ENCODE results near the gene AVP.

Gene AVP

GRCh38 chr20:3105256-3106137 is 21.0 kb upstream of the AVP start:
- Histone ChIP-seq H2AFZ (no peak overlapping the region), H3K27me3 (ENCODE audit: control insufficient read depth, insufficient read depth, low read length) (no peaks in the 10 kb centered on the region)

GRCh38 chr20:3103369-3104032 is 19.0 kb upstream of the AVP start:
- Histone ChIP-seq H3K9me3 (ENCODE audit: control insufficient read depth, low read length) (no peaks in the 10 kb centered on the region), H3K27ac (no peak overlapping the region), H3K27me3 (ENCODE audit: control insufficient read depth, insufficient read depth, low read length) (no peaks in the 10 kb centered on the region), H3K4me1 (no peaks in the 10 kb centered on the region), H3K79me2 (no peaks in the 10 kb centered on the region), H2AFZ (no peak overlapping the region), H3K4me2 (ENCODE audit: low read length) (no peak overlapping the region), H3K36me3 (ENCODE audit: control insufficient read depth, insufficient read depth, low read length) (no peaks in the 10 kb centered on the region), H3K9ac (no peak overlapping the region), H3K4me3 (ENCODE audit: low read depth, low read length) (no peak overlapping the region)
- TF ChIP-seq CTCF (IDR thresholded peaks at IDR 0.05) = no peak

More at GRCh38 chr20:3105256-3106137, 21.0 kb upstream of the AVP start:
- no peaks in the 10 kb centered on the region for H3K9me3 ChIP-seq (ENCODE audit: control insufficient read depth, low read length)
- H3K79me2 ChIP-seq = no peaks in the 10 kb centered on the region
- no peak overlapping the region for H3K27ac ChIP-seq
- no peak for TF ChIP-seq CTCF (IDR thresholded peaks at IDR 0.05)
- H3K4me3 ChIP-seq (ENCODE audit: low read depth, low read length) = no peak overlapping the region
- H3K4me2 ChIP-seq (ENCODE audit: low read length) = no peak overlapping the region
- H3K9ac ChIP-seq = no peak overlapping the region
- no peaks in the 10 kb centered on the region for H3K36me3 ChIP-seq (ENCODE audit: control insufficient read depth, insufficient read depth, low read length)
- H3K4me1 ChIP-seq = no peaks in the 10 kb centered on the region

GRCh38 chr20:3102575-3103368 is 18.2 kb upstream of the AVP start:
- Histone ChIP-seq H3K9me3 (ENCODE audit: control insufficient read depth, low read length) (no peaks in the 10 kb centered on the region), H2AFZ (no peak overlapping the region), H3K4me1 (no peaks in the 10 kb centered on the region), H3K27ac (no peak overlapping the region), H3K9ac (no peak overlapping the region), H3K27me3 (ENCODE audit: control insufficient read depth, insufficient read depth, low read length) (no peaks in the 10 kb centered on the region), H3K36me3 (ENCODE audit: control insufficient read depth, insufficient read depth, low read length) (no peaks in the 10 kb centered on the region), H3K4me3 (ENCODE audit: low read depth, low read length) (no peak overlapping the region), H3K79me2 (no peaks in the 10 kb centered on the region), H3K4me2 (ENCODE audit: low read length) (no peak overlapping the region)
- TF ChIP-seq CTCF (IDR thresholded peaks at IDR 0.05) = no peak

GRCh38 chr20:3101737-3102574 is 17.4 kb upstream of the AVP start:
- Histone ChIP-seq H3K9ac (no peak overlapping the region), H3K27me3 (ENCODE audit: control insufficient read depth, insufficient read depth, low read length) (no peaks in the 10 kb centered on the region), H3K9me3 (ENCODE audit: control insufficient read depth, low read length) (no peaks in the 10 kb centered on the region), H3K36me3 (ENCODE audit: control insufficient read depth, insufficient read depth, low read length) (no peaks in the 10 kb centered on the region), H3K4me1 (no peaks in the 10 kb centered on the region), H3K4me2 (ENCODE audit: low read length) (no peak overlapping the region), H3K27ac (no peak overlapping the region), H3K79me2 (no peaks in the 10 kb centered on the region), H3K4me3 (ENCODE audit: low read depth, low read length) (no peak overlapping the region), H2AFZ (no peak overlapping the region)
- no peak for TF ChIP-seq CTCF (IDR thresholded peaks at IDR 0.05)
